ENCODE data around the gene RDH16. TPM values are rescaled to one million over a fixed set of nuclear protein-coding genes. Genes with fewer than 3 reads are reported as not detected.

RDH16 gene
- total RNA-seq, 1 experiment from 2014 or later = 0.39 TPM

DNA sequence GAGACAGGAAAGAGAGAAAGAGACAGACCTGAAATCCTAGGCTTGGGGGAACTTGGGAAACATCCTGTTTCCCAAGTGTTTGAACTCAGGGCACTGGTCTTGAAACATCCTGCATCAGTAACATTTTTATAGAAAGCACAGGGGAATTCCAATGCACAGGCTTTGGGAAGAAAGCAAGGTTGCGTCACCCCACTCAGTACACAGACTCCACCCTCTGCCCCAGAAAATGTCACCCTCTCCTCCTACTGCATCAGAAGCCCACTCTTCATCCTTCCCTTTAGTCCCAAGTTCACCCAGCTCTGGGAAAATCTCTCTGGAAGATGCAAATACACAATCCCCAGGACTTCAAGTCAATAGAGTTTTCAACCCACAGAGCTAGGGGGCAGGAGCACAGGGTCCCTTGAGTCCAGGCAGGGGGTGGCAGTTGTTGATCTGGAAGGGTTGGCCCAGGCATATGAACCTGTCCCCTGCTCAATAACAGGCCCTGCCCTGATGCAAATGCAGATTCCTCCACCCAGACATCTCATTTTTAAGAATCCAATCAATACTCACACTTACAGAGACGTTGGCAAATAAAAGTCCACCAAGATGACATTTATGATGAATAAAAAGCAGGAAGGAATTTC lies 1.7 kb downstream of the RDH16 start:
- no peak overlapping the region for H3T11ph ChIP-seq (ENCODE audit: low read length)
- H3K79me1 ChIP-seq (ENCODE audit: insufficient read depth, low read depth, low read length, poor library complexity, severe bottlenecking) = no peaks in the 10 kb centered on the region
- H3K4me1 Mint-ChIP-seq = no peaks in the 10 kb centered on the region
- no peaks in the 10 kb centered on the region for H4K20me1 ChIP-seq (ENCODE audit: control insufficient read depth, insufficient read depth, insufficient read length)
- H3K4me3 Mint-ChIP-seq = no peak overlapping the region
- TF ChIP-seq, protein P1, sequence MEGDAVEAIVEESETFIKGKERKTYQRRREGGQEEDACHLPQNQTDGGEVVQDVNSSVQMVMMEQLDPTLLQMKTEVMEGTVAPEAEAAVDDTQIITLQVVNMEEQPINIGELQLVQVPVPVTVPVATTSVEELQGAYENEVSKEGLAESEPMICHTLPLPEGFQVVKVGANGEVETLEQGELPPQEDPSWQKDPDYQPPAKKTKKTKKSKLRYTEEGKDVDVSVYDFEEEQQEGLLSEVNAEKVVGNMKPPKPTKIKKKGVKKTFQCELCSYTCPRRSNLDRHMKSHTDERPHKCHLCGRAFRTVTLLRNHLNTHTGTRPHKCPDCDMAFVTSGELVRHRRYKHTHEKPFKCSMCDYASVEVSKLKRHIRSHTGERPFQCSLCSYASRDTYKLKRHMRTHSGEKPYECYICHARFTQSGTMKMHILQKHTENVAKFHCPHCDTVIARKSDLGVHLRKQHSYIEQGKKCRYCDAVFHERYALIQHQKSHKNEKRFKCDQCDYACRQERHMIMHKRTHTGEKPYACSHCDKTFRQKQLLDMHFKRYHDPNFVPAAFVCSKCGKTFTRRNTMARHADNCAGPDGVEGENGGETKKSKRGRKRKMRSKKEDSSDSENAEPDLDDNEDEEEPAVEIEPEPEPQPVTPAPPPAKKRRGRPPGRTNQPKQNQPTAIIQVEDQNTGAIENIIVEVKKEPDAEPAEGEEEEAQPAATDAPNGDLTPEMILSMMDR (conservative IDR thresholded peaks at IDR 0.05) = no peak
- no peak overlapping the region for H2AFZ ChIP-seq (ENCODE audit: low read length)
- H3K27me3 ChIP-seq (ENCODE audit: insufficient read depth, low read length) = no peaks in the 10 kb centered on the region
- H3K27ac ChIP-seq (ENCODE audit: insufficient read length, low read depth, low read length) = no peak overlapping the region
- no peak overlapping the region for H3K9ac ChIP-seq (ENCODE audit: extremely low read depth, insufficient read length, low read length)
- no peak overlapping the region for H2BK15ac ChIP-seq (ENCODE audit: low read depth, low read length)
- H3K36me3 Mint-ChIP-seq (ENCODE audit: insufficient read depth in 1 of 3, low read depth in 3 of 3) = peaks cover 0 to 4% (median 0%) of the 10 kb centered on the region in 3 experiments; a peak in 2 of 7 replicates
- H2AK5ac ChIP-seq (ENCODE audit: insufficient read length, low read length) = no peak overlapping the region
- H3K23ac ChIP-seq (ENCODE audit: insufficient read length, low read depth, low read length) = no peak overlapping the region
- H3K27me3 Mint-ChIP-seq (ENCODE audit: low read depth) = peaks cover 28% of the 10 kb centered on the region
- no peak overlapping the region for H2BK5ac ChIP-seq (ENCODE audit: insufficient read length, low read length)
- H3K9me3 Mint-ChIP-seq = peaks cover 34 to 36% of the 10 kb centered on the region in 2 experiments
- H2BK12ac ChIP-seq (ENCODE audit: insufficient read length, low read depth, low read length) = no peak overlapping the region
- no peak overlapping the region for H4K5ac ChIP-seq (ENCODE audit: insufficient read length, low read depth, low read length)
- H3K27ac Mint-ChIP-seq = no peak overlapping the region
- no peaks in the 10 kb centered on the region for H3K4me1 ChIP-seq (ENCODE audit: insufficient read depth, low read length)
- H3K4ac ChIP-seq (ENCODE audit: low read depth, low read length) = no peak overlapping the region
- peaks cover 12% of the 10 kb centered on the region for H3K9me3 ChIP-seq (ENCODE audit: control insufficient read depth, low read depth, low read length)
- no peak overlapping the region for H3K4me2 ChIP-seq (ENCODE audit: insufficient read depth, insufficient read length, low read length)
- no peak overlapping the region for H3K56ac ChIP-seq (ENCODE audit: insufficient read length, low read depth, low read length)
- H4K8ac ChIP-seq (replicated peaks; ENCODE audit: insufficient read length, low read depth, low read length) = no peak overlapping the region
- no peak overlapping the region for H2BK120ac ChIP-seq (ENCODE audit: low read depth, low read length, poor library complexity, severe bottlenecking)
- no peaks in the 10 kb centered on the region; the same call in 1 of the 2 replicates for H3K79me2 ChIP-seq (ENCODE audit: insufficient read depth, low read length)
- H3K23me2 ChIP-seq (ENCODE audit: insufficient read length, low read depth, low read length, poor library complexity, severe bottlenecking) = no peaks in the 10 kb centered on the region
- no peak overlapping the region for H3K18ac ChIP-seq (ENCODE audit: insufficient read length, low read depth, low read length)
- WGBS (ENCODE audit: extremely low coverage, insufficient read length, low lambda C conversion rate) = no CpG with 5 or more reads among the region's 2 CpGs
- H2BK20ac ChIP-seq (ENCODE audit: low read depth, low read length, poor library complexity, severe bottlenecking) = no peak overlapping the region
- no peak overlapping the region for H3K14ac ChIP-seq (ENCODE audit: insufficient read depth, low read length)
- no peak overlapping the region for H4K91ac ChIP-seq (ENCODE audit: insufficient read length, low read depth, low read length)
- no peak for DNase-seq
